A172 (cell line): ENCODE measurements around the gene SLC45A3. TPM values are rescaled to one million over a fixed set of nuclear protein-coding genes. Genes with fewer than 3 reads are reported as not detected.

Source experiments
- total RNA-seq: library from RNA; depleted of rRNA; stranded (reverse); fragments of >200 nt; shearing (Covaris generic); gene quantifications from 2 replicates; pipeline ENCODE4 v1.2.3, GENCODE V29; 2014; rRNA removed

The SLC45A3 gene
- total RNA-seq, 1 experiment from 2014 or later: 13.0 TPM

Other genes with a start within 250 kb of the SLC45A3 start
- 0.28 and 1.4 TPM in 2 replicates for gene BLACAT1, start 224.5 kb downstream of the SLC45A3 start, total RNA-seq
- 31.5 and 34.9 TPM in 2 replicates for gene CDK18, start 175.8 kb downstream of the SLC45A3 start, total RNA-seq
- 17.7 and 18.4 TPM in 2 replicates for gene ELK4, start 48.5 kb downstream of the SLC45A3 start, total RNA-seq
- 323 and 355 TPM in 2 replicates for gene NUCKS1, start 69.7 kb upstream of the SLC45A3 start, total RNA-seq
- gene RAB29, start 95.0 kb upstream of the SLC45A3 start, total RNA-seq: 29.8 and 33.3 TPM in 2 replicates
- 19.2 and 28.6 TPM in 2 replicates for gene SLC41A1, start 132.7 kb upstream of the SLC45A3 start, total RNA-seq
- gene PM20D1, start 169.6 kb upstream of the SLC45A3 start, total RNA-seq: not detected in 2 replicates